Spinal cord (tissue), 10 donors: ENCODE data around the gene JMJD4. TPM values are rescaled to one million over a fixed set of nuclear protein-coding genes. Genes with fewer than 3 reads are reported as not detected.

Experiments
- DNase-seq, 6 donors: peaks; one replicate each; pipeline versions ENCODE4 v3.0.0 to v3.0.0-alpha.2; 2013 to 2015; ENCODE audit warnings: low spot score in 6 of 6, low read depth in 4 of 6
- H3K27ac ChIP-seq: one replicate; pipeline ENCODE4 v1.5.1; 2013; ENCODE audit warnings: low read depth, low read length, control low read depth
- H3K27me3 ChIP-seq: one replicate; pipeline ENCODE4 v1.6.1; 2013; ENCODE audit warnings: low read length; ENCODE audit not compliant: control insufficient read depth, insufficient read depth
- H3K36me3 ChIP-seq: one replicate; pipeline ENCODE4 v1.6.1; 2013; ENCODE audit warnings: low read length; ENCODE audit not compliant: control insufficient read depth, insufficient read depth
- H3K4me1 ChIP-seq: one replicate; pipeline ENCODE4 v1.6.1; 2013; ENCODE audit warnings: low read length; ENCODE audit not compliant: control insufficient read depth, insufficient read depth
- H3K4me3 ChIP-seq: one replicate; pipeline ENCODE4 v1.5.1; 2013; ENCODE audit warnings: low read depth, low read length, control low read depth
- H3K9me3 ChIP-seq: one replicate; pipeline ENCODE4 v1.6.1; 2013; ENCODE audit warnings: low read length; ENCODE audit not compliant: control insufficient read depth, insufficient read depth
- WGBS: methylation state at CpG from one replicate; pipeline ENCODE4 v1.1.5; 2013; ENCODE audit warnings: missing lambda C conversion rate; ENCODE audit not compliant: insufficient coverage; 5-methylcytosine and 5-hydroxymethylcytosine counted together
- polyA plus RNA-seq, 2 donors: library from polyadenylated mRNA; unstranded; fragments of 120-200 nt; gene quantifications; one replicate each; pipeline ENCODE4 v1.2.1, GENCODE V29; 2013; ENCODE audit not compliant: insufficient read length in 2 of 2
- total RNA-seq, 2 donors: library from RNA; depleted of rRNA in 1 of 2; stranded (reverse); fragments of 120-200 nt in 1 of 2; fragments of >200 nt in 1 of 2; gene quantifications; one replicate each; pipeline versions ENCODE4 v1.2.3 to v1.2.4, GENCODE V29; 2013 to 2014
- donor health status: healthy.

The JMJD4 gene
- total and polyA plus RNA-seq, 4 donors, result 9.7 to 20.4 (median 16.5) TPM

DNA sequence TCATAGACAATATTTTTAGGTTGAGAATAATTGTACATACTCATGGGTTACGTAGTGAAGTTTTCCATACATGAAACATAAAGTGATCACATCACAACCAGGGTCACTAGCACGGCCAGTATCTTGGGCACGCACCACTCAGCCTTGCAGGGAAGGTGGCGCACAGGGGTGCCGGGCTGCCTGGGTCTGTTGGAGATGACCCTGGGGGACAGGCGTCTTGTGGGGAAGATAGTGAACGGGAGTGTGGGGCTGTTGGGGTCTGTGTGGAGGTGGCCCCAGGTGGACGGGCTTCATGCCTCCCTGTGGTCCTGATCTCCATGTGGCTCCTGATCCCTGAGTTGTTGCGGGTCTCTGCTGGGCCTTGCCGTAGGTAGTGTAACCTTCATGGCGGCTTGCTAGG lies 42.1 kb upstream of the JMJD4 start:
- Histone ChIP-seq H3K9me3 (no peaks in the 10 kb centered on the region), H3K27ac (no peak overlapping the region), H3K36me3 (peaks cover 67% of the 10 kb centered on the region), H3K4me1 (peaks cover 27% of the 10 kb centered on the region), H3K27me3 (no peaks in the 10 kb centered on the region), H3K4me3 (no peak overlapping the region)
- no peak for DNase-seq
- WGBS, result 94% methylated on average over 8 of the region's 11 CpGs

GRCh38 chr1:227776331-227776771 lies 41.2 kb upstream of the JMJD4 start:
- peaks cover 27% of the 10 kb centered on the region for H3K4me1 ChIP-seq
- 48% methylated on average over 7 of the region's 7 CpGs for WGBS
- H3K27ac ChIP-seq, result no peak overlapping the region
- H3K9me3 ChIP-seq, result no peaks in the 10 kb centered on the region
- no peaks in the 10 kb centered on the region for H3K27me3 ChIP-seq
- peaks cover 69% of the 10 kb centered on the region for H3K36me3 ChIP-seq
- no peak overlapping the region for H3K4me3 ChIP-seq
- peak in 2 of 6 donors; percentile 17 to 32 for DNase-seq

- no peak overlapping the region for H3K27ac ChIP-seq
- peaks cover 69% of the 10 kb centered on the region for H3K36me3 ChIP-seq
- H3K9me3 ChIP-seq, result no peaks in the 10 kb centered on the region
- no peaks in the 10 kb centered on the region for H3K27me3 ChIP-seq
- DNase-seq, result no peak
- 78% methylated on average over 10 of the region's 10 CpGs for WGBS
- H3K4me1 ChIP-seq, result peaks cover 27% of the 10 kb centered on the region
- H3K4me3 ChIP-seq, result no peak overlapping the region
These were observed 40.7 kb upstream of the JMJD4 start for GRCh38 chr1:227775841-227776240.

DNA sequence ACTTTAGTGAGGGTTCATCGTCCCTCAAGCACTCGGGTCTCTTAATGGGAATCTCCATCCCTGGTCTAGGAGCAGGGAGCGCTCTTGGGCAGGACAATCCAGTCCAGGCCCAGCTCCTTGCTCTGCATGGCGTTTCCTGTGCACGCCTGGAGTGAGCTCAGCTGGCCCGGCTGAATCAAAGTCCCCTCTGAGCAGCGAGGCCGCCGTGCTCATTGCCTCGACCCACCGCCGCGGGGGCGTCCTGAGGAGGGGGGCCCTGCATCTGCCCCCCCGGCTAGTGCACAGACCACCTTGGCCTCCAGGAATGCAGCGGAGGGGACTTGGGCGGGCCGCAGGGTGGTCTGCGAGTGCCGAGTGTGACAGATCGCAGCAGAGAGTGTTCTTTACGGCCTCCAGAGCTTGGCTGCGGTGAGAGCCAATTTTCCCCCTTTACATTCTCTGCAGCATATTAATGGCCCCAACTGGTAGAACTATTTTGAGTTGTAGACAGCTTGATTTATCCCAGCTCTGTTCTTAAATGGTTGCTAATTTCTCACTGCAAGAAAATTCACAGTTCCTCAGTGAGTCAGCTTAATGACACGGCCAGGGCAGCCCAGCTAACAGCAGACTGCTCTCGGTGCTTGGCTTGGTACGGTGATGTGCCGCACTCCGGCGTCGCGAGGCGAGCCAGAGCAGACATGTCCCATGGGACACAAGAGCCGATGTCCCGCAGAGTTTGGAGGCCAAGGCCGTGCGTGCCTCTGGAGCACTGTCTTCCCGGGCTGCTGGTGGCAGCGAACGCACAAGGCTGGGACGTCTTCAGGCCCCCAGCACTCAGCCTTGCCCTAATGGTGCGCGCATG lies 39.9 kb upstream of the JMJD4 start:
- Histone ChIP-seq H3K36me3 (peaks cover 67% of the 10 kb centered on the region), H3K27me3 (no peaks in the 10 kb centered on the region), H3K4me1 (peaks cover 27% of the 10 kb centered on the region), H3K9me3 (no peaks in the 10 kb centered on the region), H3K27ac (peak overlapping the region; percentile 11), H3K4me3 (no peak overlapping the region)
- peak in 2 of 6 donors; percentile 20 to 77 for DNase-seq
- 29% methylated on average over 35 of the region's 42 CpGs for WGBS

GRCh38 chr1:227774051-227774731 lies 39.1 kb upstream of the JMJD4 start:
- Histone ChIP-seq H3K9me3 (no peaks in the 10 kb centered on the region), H3K27me3 (no peaks in the 10 kb centered on the region), H3K36me3 (peaks cover 68% of the 10 kb centered on the region), H3K4me1 (peaks cover 27% of the 10 kb centered on the region), H3K4me3 (no peak overlapping the region), H3K27ac (no peak overlapping the region)
- 94% methylated on average over 13 of the region's 13 CpGs for WGBS
- DNase-seq, result no peak

GRCh38 chr1:227773558-227773957 lies 38.5 kb upstream of the JMJD4 start:
- Histone ChIP-seq H3K36me3 (peaks cover 69% of the 10 kb centered on the region), H3K4me1 (peaks cover 27% of the 10 kb centered on the region), H3K4me3 (no peak overlapping the region), H3K9me3 (no peaks in the 10 kb centered on the region), H3K27me3 (no peaks in the 10 kb centered on the region), H3K27ac (no peak overlapping the region)
- no peak for DNase-seq
- 92% methylated on average over 10 of the region's 15 CpGs for WGBS

DNA sequence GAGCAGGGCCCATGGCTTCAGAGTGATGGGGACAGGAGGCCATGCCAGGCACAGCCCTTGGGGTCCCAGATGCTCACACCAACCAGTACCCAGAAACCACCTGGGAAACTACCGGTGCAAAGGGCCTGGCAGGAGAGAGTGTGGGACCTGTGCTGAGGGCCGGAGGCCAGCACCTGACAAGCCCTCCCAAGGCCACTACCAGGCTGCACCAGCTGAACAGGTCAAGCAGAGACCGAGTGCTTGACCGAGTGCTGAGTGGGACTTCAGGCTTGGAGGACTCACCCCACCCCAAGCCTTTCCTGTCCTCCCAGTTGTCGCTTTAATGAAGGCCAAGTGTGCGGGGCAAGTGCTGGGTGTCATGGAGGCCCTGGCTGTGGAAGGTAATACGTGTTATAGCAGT lies 36.7 kb upstream of the JMJD4 start:
- Histone ChIP-seq H3K27ac (no peak overlapping the region), H3K4me1 (peaks cover 27% of the 10 kb centered on the region), H3K4me3 (no peak overlapping the region), H3K9me3 (no peaks in the 10 kb centered on the region), H3K36me3 (peaks cover 78% of the 10 kb centered on the region), H3K27me3 (no peaks in the 10 kb centered on the region)
- WGBS, result 78% methylated on average over 4 of the region's 7 CpGs
- no peak for DNase-seq

DNA sequence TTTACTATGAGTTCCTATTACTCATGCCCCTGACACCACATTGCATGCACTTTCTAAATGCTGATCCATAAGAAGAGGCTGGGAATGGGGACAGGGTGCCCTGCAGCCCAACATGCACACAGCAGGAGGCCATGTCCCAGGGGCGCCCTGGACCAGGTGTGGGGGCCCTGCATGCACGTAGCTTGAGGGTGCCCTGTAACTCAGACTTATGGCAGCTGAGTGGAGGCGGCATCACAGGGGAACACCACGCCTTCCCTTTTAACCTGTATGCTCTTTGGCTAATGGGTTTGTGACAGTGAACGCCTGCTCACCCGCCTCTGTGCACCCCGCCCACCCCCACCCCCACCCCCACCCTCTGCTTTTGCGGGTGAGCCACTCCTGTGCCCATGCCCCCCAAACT lies 36.2 kb upstream of the JMJD4 start:
- Histone ChIP-seq H3K9me3 (no peaks in the 10 kb centered on the region), H3K36me3 (peaks cover 81% of the 10 kb centered on the region)
- 86% methylated on average over 2 of the region's 8 CpGs for WGBS

GRCh38 chr1:227770812-227771211 lies 35.7 kb upstream of the JMJD4 start:
- WGBS, result 95% methylated on average over 13 of the region's 13 CpGs
- no peak overlapping the region for H3K27ac ChIP-seq
- peaks cover 81% of the 10 kb centered on the region for H3K36me3 ChIP-seq
- no peak for DNase-seq
- no peaks in the 10 kb centered on the region for H3K9me3 ChIP-seq
- H3K4me1 ChIP-seq, result peaks cover 24% of the 10 kb centered on the region
- no peaks in the 10 kb centered on the region for H3K27me3 ChIP-seq
- H3K4me3 ChIP-seq, result no peak overlapping the region

More for the DNA sequence above, 36.2 kb upstream of the JMJD4 start:
- Histone ChIP-seq H3K4me1 (peaks cover 25% of the 10 kb centered on the region), H3K4me3 (no peak overlapping the region), H3K27me3 (no peaks in the 10 kb centered on the region), H3K27ac (no peak overlapping the region)
- no peak for DNase-seq
